Parathyroid adenoma (tissue), 2 donors: ENCODE measurements around the gene PHF11.

Source experiments
- H2AFZ ChIP-seq: fragments of 300-600 bp; sonication (generic); one replicate; pipeline ENCODE4 v1.7.0; 2017; ENCODE audit warnings: antibody characterized with exemption, mild to moderate bottlenecking
- H3K27ac ChIP-seq: fragments of 300-600 bp; sonication (generic); one replicate; pipeline ENCODE4 v1.7.0; 2017
- H3K27me3 ChIP-seq: fragments of 300-600 bp; sonication (generic); one replicate; pipeline ENCODE4 v1.7.0; 2017; ENCODE audit warnings: low read length; ENCODE audit not compliant: control insufficient read depth, insufficient read depth
- H3K36me3 ChIP-seq: fragments of 300-600 bp; sonication (generic); one replicate; pipeline ENCODE4 v1.7.0; 2017; ENCODE audit warnings: low read length; ENCODE audit not compliant: control insufficient read depth, insufficient read depth
- H3K4me1 ChIP-seq: fragments of 300-600 bp; sonication (generic); one replicate; pipeline ENCODE4 v1.7.0; 2017; ENCODE audit warnings: control low read depth
- H3K4me2 ChIP-seq: fragments of 300-600 bp; sonication (generic); one replicate; pipeline ENCODE4 v1.7.0; 2017; ENCODE audit warnings: low read length
- H3K4me3 ChIP-seq: fragments of 300-600 bp; sonication (generic); one replicate; pipeline ENCODE4 v1.7.0; 2017; ENCODE audit warnings: low read depth, low read length
- H3K79me2 ChIP-seq: fragments of 300-600 bp; sonication (generic); one replicate; pipeline ENCODE4 v1.7.0; 2017; ENCODE audit warnings: control low read depth
- H3K9ac ChIP-seq: fragments of 300-600 bp; sonication (generic); one replicate; pipeline ENCODE4 v1.7.0; 2017; ENCODE audit warnings: mild to moderate bottlenecking
- H3K9me3 ChIP-seq: fragments of 300-600 bp; sonication (generic); one replicate; pipeline ENCODE4 v1.7.0; 2017; ENCODE audit warnings: low read length; ENCODE audit not compliant: control insufficient read depth
- CTCF ChIP-seq: fragments of 300-600 bp; sonication (generic); IDR thresholded peaks from one replicate; pipeline ENCODE4 v1.7.0; 2017; ENCODE audit warnings: antibody characterized with exemption, mild to moderate bottlenecking
- donor health status: primary hyperparathyroidism.

PHF11 gene

GRCh38 chr13:49497272-49497671 lies 1.5 kb downstream of the PHF11 start:
- Histone ChIP-seq H3K36me3 (no peaks in the 10 kb centered on the region), H3K9ac (no peak overlapping the region), H2AFZ (no peak overlapping the region), H3K27ac (no peak overlapping the region), H3K79me2 (no peaks in the 10 kb centered on the region), H3K27me3 (no peaks in the 10 kb centered on the region), H3K4me1 (no peaks in the 10 kb centered on the region), H3K4me3 (no peak overlapping the region), H3K4me2 (no peak overlapping the region), H3K9me3 (no peaks in the 10 kb centered on the region)
- no peak for TF ChIP-seq CTCF

GRCh38 chr13:49498206-49498605 lies 2.5 kb downstream of the PHF11 start:
- Histone ChIP-seq H3K9me3 (no peaks in the 10 kb centered on the region), H3K4me2 (no peak overlapping the region), H3K4me1 (no peaks in the 10 kb centered on the region), H2AFZ (no peak overlapping the region), H3K79me2 (no peaks in the 10 kb centered on the region), H3K36me3 (no peaks in the 10 kb centered on the region), H3K27me3 (no peaks in the 10 kb centered on the region), H3K4me3 (no peak overlapping the region), H3K27ac (no peak overlapping the region), H3K9ac (no peak overlapping the region)
- no peak for TF ChIP-seq CTCF

DNA sequence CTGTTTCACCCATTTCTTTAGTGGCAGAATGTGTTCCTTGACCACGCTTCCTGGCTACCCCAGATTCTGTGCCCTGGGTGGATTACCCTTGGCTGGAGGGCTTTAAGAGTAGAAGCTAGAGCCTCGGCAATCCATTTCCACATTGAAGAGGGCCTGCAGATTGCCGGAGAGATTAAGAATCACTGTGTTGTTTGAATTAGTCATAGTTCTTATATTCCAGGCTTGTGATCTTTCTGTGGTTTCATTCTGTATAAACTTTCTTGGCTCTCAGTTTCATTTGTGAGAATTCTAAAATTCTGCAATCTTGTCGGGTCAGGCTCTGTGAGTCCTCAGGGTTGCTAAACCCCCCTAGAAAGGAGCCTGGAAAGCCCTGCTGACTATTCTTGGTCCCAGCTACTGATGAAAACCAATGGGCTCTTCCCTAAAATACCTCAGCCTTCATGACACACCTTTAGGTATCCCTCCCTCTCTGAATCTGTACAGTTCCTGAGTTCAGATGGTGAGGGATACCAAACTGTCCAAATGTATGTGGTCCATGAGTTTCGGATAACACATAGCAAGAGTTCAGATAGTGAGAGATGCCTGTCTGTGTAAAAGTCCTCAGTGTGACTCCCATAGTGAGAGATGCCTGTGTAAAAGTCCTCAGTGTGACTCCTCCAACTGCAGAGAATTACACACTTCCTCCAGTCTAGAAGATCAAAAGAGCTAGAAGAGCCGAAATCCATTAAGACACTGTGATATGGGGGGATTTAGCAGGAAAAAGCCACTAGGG lies 4.3 kb downstream of the PHF11 start:
- Histone ChIP-seq H3K4me2 (no peak overlapping the region), H3K4me1 (no peaks in the 10 kb centered on the region), H2AFZ (no peak overlapping the region), H3K79me2 (no peaks in the 10 kb centered on the region), H3K27me3 (no peaks in the 10 kb centered on the region), H3K27ac (no peak overlapping the region), H3K36me3 (no peaks in the 10 kb centered on the region), H3K9ac (no peak overlapping the region), H3K9me3 (no peaks in the 10 kb centered on the region), H3K4me3 (no peak overlapping the region)
- TF ChIP-seq CTCF, result no peak

- H3K9ac ChIP-seq, result no peak overlapping the region
- no peaks in the 10 kb centered on the region for H3K27me3 ChIP-seq
- H3K79me2 ChIP-seq, result no peaks in the 10 kb centered on the region
- H3K4me1 ChIP-seq, result no peaks in the 10 kb centered on the region
- TF ChIP-seq CTCF, result no peak
- no peak overlapping the region for H3K4me3 ChIP-seq
- no peaks in the 10 kb centered on the region for H3K9me3 ChIP-seq
- no peak overlapping the region for H3K4me2 ChIP-seq
- H3K27ac ChIP-seq, result no peak overlapping the region
- no peak overlapping the region for H2AFZ ChIP-seq
- no peaks in the 10 kb centered on the region for H3K36me3 ChIP-seq
These were observed 7.2 kb downstream of the PHF11 start for GRCh38 chr13:49502954-49503353.

GRCh38 chr13:49503951-49504350 lies 8.2 kb downstream of the PHF11 start:
- no peak overlapping the region for H3K4me3 ChIP-seq
- no peak overlapping the region for H3K9ac ChIP-seq
- H3K27me3 ChIP-seq, result no peaks in the 10 kb centered on the region
- no peak overlapping the region for H2AFZ ChIP-seq
- H3K9me3 ChIP-seq, result no peaks in the 10 kb centered on the region
- H3K4me2 ChIP-seq, result no peak overlapping the region
- H3K36me3 ChIP-seq, result no peaks in the 10 kb centered on the region
- no peak for TF ChIP-seq CTCF
- no peaks in the 10 kb centered on the region for H3K4me1 ChIP-seq
- H3K27ac ChIP-seq, result no peak overlapping the region
- no peaks in the 10 kb centered on the region for H3K79me2 ChIP-seq
